HepG2 (cell line): ENCODE results near the gene DNASE2. TPM values are rescaled to one million over a fixed set of nuclear protein-coding genes. Genes with fewer than 3 reads are reported as not detected.
A peak's percentile ranks its signal among the peaks of the same experiment; 100 is the strongest.

Experiments
- CEBPZ ChIP-seq: IDR thresholded peaks from 2 replicates; pipeline ENCODE4 v1.6.1; 2012; ENCODE audit warnings: low read length, improper control_type of control experiment
- GPN1 ChIP-seq: sonication (generic); formaldehyde crosslinking; IDR thresholded peaks from 2 replicates; pipeline ENCODE4 v1.5.1; 2020; ENCODE audit warnings: missing genetic modification reagents, borderline replicate concordance
- HIC2 ChIP-seq: sonication (generic); formaldehyde crosslinking; IDR thresholded peaks from 2 replicates; pipeline ENCODE4 v1.9.0; 2022; ENCODE audit warnings: low read depth, missing genetic modification reagents
- NAIF1 ChIP-seq: sonication (generic); formaldehyde crosslinking; IDR thresholded peaks from 2 replicates; pipeline ENCODE4 v1.5.0; 2020; ENCODE audit warnings: mild to moderate bottlenecking, missing genetic modification reagents, borderline replicate concordance
- POGZ ChIP-seq: sonication (generic); formaldehyde crosslinking; IDR thresholded peaks from 2 replicates; pipeline ENCODE4 v1.4.0; 2020; ENCODE audit warnings: mild to moderate bottlenecking, missing genetic modification reagents
- PTBP1 ChIP-seq: fragments of 200-400 bp; formaldehyde crosslinking; IDR thresholded peaks from 2 replicates; pipeline ENCODE4 v1.6.1; 2018; ENCODE audit warnings: low read length, low read depth; ENCODE audit not compliant: poor library complexity, severe bottlenecking
- SETDB1 ChIP-seq: sonication (generic); formaldehyde crosslinking; IDR thresholded peaks from 2 replicates; pipeline ENCODE4 v1.5.1; 2020; ENCODE audit warnings: missing genetic modification reagents, mild to moderate bottlenecking, borderline replicate concordance
- SIN3B ChIP-seq: fragments of 150-350 bp; IDR thresholded peaks from 2 replicates; pipeline ENCODE4 v1.6.1; 2014; ENCODE audit warnings: low read length
- SMAD1 ChIP-seq: sonication (generic); formaldehyde crosslinking; IDR thresholded peaks from 2 replicates; pipeline ENCODE4 v1.4.0; 2020; ENCODE audit warnings: missing genetic modification reagents, low read depth, mild to moderate bottlenecking, borderline replicate concordance
- SNAPC5 ChIP-seq: sonication (generic); formaldehyde crosslinking; IDR thresholded peaks from 2 replicates; pipeline ENCODE4 v1.8.1; 2023; ENCODE audit warnings: mild to moderate bottlenecking, missing genetic modification reagents, borderline replicate concordance
- XBP1 ChIP-seq: sonication (generic); formaldehyde crosslinking; IDR thresholded peaks from 2 replicates; pipeline ENCODE4 v1.5.0; 2020; ENCODE audit warnings: missing genetic modification reagents
- ZFP1 ChIP-seq: IDR thresholded peaks from 2 replicates; pipeline ENCODE4 v1.6.1; 2016
- ZNF12 ChIP-seq: sonication (generic); formaldehyde crosslinking; IDR thresholded peaks from 2 replicates; pipeline ENCODE4 v1.5.0; 2020; ENCODE audit warnings: missing genetic modification reagents
- ZNF207 ChIP-seq: fragments of 450-650 bp; IDR thresholded peaks from 2 replicates; pipeline ENCODE4 v1.6.1; 2016; ENCODE audit warnings: antibody characterized with exemption, borderline replicate concordance
- ZNF34 ChIP-seq: sonication (generic); formaldehyde crosslinking; IDR thresholded peaks from 2 replicates; pipeline ENCODE4 v1.4.0; 2020; ENCODE audit warnings: mild to moderate bottlenecking, missing genetic modification reagents, borderline replicate concordance
- ZNF552 ChIP-seq: sonication (generic); formaldehyde crosslinking; IDR thresholded peaks from 2 replicates; pipeline ENCODE4 v1.9.0; 2022; ENCODE audit warnings: missing genetic modification reagents, mild to moderate bottlenecking, borderline replicate concordance
- ZNF562 ChIP-seq: sonication (generic); formaldehyde crosslinking; IDR thresholded peaks from 2 replicates; pipeline ENCODE4 v1.8.0; 2022; ENCODE audit warnings: missing genetic modification reagents, borderline replicate concordance
- ZNF569 ChIP-seq: sonication (generic); formaldehyde crosslinking; IDR thresholded peaks from 2 replicates; pipeline ENCODE4 v1.5.0; 2020; ENCODE audit warnings: mild to moderate bottlenecking, missing genetic modification reagents, moderate library complexity, borderline replicate concordance
- polyA plus RNA-seq, 8 experiments: library from polyadenylated mRNA; depleted of rRNA in 3 of 8; stranded (reverse) in 7 of 8; unstranded in 1 of 8; fragments of >200 nt; fragmentation: Illumina TruSeq in 4 of 8; extraction: Trizol in 4 of 8; gene quantifications; 2 replicates each; pipeline versions ENCODE4 v1.2.1 to v1.2.3, GENCODE V29; 2011 to 2016; ENCODE audit warnings: low read depth in 4 of 8, missing spikeins in 1 of 8, mixed read lengths in 1 of 8; ENCODE audit not compliant: insufficient read depth in 1 of 8
- total RNA-seq, 5 experiments: library from RNA; depleted of rRNA; stranded (reverse); fragments of >200 nt; fragmentation: Illumina TruSeq; extraction: Trizol; gene quantifications; 2 replicates each; pipeline ENCODE4 v1.2.3, GENCODE V29; 2016; ENCODE audit warnings: low read depth in 1 of 5
- TF ChIP-seq, protein P1 (sequence below): sonication (generic); formaldehyde crosslinking; IDR thresholded peaks from 2 replicates; pipeline ENCODE4 v1.5.1; 2020; ENCODE audit warnings: mild to moderate bottlenecking, missing genetic modification reagents, borderline replicate concordance

The DNASE2 gene
- total and polyA plus RNA-seq, 2 of the 13 experiments (the other 11 are each of a cell fraction or from before 2014, with no cell fraction given), result 7.5 to 16.2 TPM

DNA sequence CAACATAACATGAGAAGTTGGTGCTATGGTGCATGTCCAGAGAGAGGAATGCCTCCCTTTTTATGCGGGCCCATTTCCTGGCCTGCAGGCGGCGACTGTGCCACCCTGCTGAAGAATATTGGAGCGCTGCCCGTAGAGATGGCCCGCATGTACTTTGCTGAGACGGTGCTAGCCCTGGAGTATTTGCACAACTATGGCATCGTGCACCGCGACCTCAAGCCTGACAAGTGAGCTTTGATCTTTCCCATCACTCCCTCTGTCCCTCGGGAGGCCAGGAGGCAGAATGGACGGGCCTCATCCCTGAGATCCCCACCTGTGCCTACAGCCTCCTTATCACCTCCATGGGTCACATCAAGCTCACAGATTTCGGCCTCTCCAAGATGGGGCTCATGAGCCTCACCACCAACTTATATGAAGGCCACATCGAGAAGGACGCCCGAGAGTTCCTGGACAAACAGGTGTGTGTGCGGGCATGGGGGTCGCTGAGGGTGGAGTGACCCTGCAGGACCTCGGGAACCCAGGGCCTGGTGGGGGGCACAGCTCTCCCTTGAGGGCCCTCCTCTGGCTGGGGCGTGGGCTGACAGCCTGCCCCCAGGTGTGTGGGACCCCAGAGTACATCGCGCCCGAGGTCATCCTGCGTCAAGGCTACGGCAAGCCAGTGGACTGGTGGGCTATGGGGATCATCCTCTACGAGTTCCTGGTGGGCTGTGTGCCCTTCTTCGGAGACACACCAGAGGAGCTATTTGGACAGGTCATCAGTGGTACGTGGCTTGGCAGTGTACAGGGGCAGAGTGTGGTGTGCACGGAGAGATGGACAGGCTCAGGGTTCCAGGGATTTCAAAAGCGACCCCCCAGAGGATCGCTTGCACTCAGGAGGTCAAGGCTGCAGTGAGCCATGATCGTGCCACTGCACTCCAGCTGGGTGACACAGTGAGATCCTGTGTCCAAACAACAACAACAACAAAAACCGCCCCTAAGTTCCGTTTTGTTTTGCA is 16.2 kb downstream of the DNASE2 start (continued):
- TF ChIP-seq CEBPZ (no peak), NAIF1 (CRISPR knock-in tag) (no peak), SNAPC5 (CRISPR knock-in tag) (no peak), ZFP1 (no peak), SMAD1 (CRISPR knock-in tag) (peak; percentile 78; the same call in 1 of the 2 replicates), ZNF562 (CRISPR knock-in tag) (no peak), SETDB1 (CRISPR knock-in tag) (no peak), ZNF552 (no peak), GPN1 (no peak), ZNF12 (CRISPR knock-in tag) (peak; percentile 67; the same call in 1 of the 2 replicates), XBP1 (CRISPR knock-in tag) (no peak), ZNF569 (no peak), HIC2 (CRISPR knock-in tag) (peak; percentile 70; the same call in 1 of the 2 replicates), POGZ (CRISPR knock-in tag) (no peak), ZNF207 (no peak), PTBP1 (no peak), ZNF34 (CRISPR knock-in tag) (no peak), SIN3B (no peak)
- TF ChIP-seq, protein P1, sequence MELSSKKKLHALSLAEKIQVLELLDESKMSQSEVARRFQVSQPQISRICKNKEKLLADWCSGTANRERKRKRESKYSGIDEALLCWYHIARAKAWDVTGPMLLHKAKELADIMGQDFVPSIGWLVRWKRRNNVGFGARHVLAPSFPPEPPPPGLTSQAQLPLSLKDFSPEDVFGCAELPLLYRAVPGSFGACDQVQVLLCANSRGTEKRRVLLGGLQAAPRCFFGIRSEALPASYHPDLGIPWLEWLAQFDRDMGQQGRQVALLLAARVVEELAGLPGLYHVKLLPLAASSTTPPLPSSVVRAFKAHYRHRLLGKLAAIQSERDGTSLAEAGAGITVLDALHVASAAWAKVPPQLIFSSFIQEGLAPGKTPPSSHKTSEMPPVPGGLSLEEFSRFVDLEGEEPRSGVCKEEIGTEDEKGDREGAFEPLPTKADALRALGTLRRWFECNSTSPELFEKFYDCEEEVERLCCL (CRISPR knock-in tag), result no peak
